ENCODE data around the gene PLEKHG5. TPM values are rescaled to one million over a fixed set of nuclear protein-coding genes. Genes with fewer than 3 reads are reported as not detected.

Gene PLEKHG5
- total RNA-seq, 1 donor from 2014 or later: 0.22 TPM

- H3K4me1 Mint-ChIP-seq: no peaks in the 10 kb centered on the region
- CTCF ChIA-PET: interaction anchor here (0.8 to 1.9 kb wide), 3 partner anchors 11 to 169 kb away, joined by 3 to 5 read pairs (median 3); no protein-coding TSS in a partner anchor
- POLR2A ChIA-PET: interaction anchor here (0.6 kb wide), 1 partner anchor 12 kb away, joined by 3 read pairs; no protein-coding TSS in a partner anchor
- TF ChIP-seq, protein P1, sequence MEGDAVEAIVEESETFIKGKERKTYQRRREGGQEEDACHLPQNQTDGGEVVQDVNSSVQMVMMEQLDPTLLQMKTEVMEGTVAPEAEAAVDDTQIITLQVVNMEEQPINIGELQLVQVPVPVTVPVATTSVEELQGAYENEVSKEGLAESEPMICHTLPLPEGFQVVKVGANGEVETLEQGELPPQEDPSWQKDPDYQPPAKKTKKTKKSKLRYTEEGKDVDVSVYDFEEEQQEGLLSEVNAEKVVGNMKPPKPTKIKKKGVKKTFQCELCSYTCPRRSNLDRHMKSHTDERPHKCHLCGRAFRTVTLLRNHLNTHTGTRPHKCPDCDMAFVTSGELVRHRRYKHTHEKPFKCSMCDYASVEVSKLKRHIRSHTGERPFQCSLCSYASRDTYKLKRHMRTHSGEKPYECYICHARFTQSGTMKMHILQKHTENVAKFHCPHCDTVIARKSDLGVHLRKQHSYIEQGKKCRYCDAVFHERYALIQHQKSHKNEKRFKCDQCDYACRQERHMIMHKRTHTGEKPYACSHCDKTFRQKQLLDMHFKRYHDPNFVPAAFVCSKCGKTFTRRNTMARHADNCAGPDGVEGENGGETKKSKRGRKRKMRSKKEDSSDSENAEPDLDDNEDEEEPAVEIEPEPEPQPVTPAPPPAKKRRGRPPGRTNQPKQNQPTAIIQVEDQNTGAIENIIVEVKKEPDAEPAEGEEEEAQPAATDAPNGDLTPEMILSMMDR (IDR thresholded peaks at IDR 0.05): no peak
- no peak overlapping the region for H3K4me3 Mint-ChIP-seq
- H3K9me3 Mint-ChIP-seq: no peaks in the 10 kb centered on the region
- no peaks in the 10 kb centered on the region for H3K36me3 Mint-ChIP-seq (ENCODE audit: low read depth)
- ATAC-seq (ENCODE audit: low read depth) (no peak), DNase-seq (no peak)
- H3K27ac Mint-ChIP-seq: no peak overlapping the region
- intact Hi-C loops (cut with micrococcal nuclease): no loop called here
- H3K27me3 Mint-ChIP-seq: peaks cover 11% of the 10 kb centered on the region
Observed at GRCh38 chr1:6477039-6477820, 14.2 kb downstream of the PLEKHG5 start.

DNA sequence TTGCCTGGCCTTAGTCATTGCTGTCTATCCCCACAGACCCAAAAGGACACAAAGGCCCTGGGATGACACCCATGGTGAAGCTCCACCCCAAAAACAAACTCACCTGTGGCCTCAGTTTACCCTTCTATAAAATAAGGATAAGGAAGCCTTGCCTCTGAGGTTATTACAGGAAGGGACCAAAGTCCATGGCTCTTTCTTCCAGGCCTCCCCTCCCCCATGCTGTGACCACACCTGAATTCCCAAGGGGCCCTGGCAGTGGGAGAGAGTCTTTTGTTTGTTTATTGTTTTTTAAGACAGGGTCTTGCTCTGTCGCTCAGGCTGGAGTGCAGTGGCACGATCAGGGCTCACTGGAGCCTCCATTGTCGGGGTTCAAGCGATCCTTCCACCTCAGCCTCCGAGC, 15.0 kb downstream of the PLEKHG5 start:
- intact Hi-C loops (cut with micrococcal nuclease): no loop called here
- DNase-seq: no peak
- CTCF ChIA-PET: interaction anchor here (0.8 to 1.9 kb wide), 3 partner anchors 12 to 170 kb away, joined by 3 to 5 read pairs (median 3); no protein-coding TSS in a partner anchor
- H3K27me3 Mint-ChIP-seq: peaks cover 6% of the 10 kb centered on the region
- no peak overlapping the region for H3K4me3 Mint-ChIP-seq
- ATAC-seq (ENCODE audit: low read depth): no peak
- TF ChIP-seq, protein P1 (IDR thresholded peaks at IDR 0.05): no peak
- H3K4me1 Mint-ChIP-seq: no peaks in the 10 kb centered on the region
- H3K27ac Mint-ChIP-seq: no peak overlapping the region
- POLR2A ChIA-PET: no interaction called here
- H3K9me3 Mint-ChIP-seq: no peaks in the 10 kb centered on the region
- H3K36me3 Mint-ChIP-seq (ENCODE audit: low read depth): no peaks in the 10 kb centered on the region

GRCh38 chr1:6475381-6476133, 15.9 kb downstream of the PLEKHG5 start:
- no peaks in the 10 kb centered on the region for H3K36me3 Mint-ChIP-seq (ENCODE audit: low read depth)
- ATAC-seq (ENCODE audit: low read depth): peak; percentile 94
- ChIA-PET CTCF (interaction anchor here (1.0 to 1.9 kb wide), 2 partner anchors 12 to 171 kb away, joined by 3 to 5 read pairs; no protein-coding TSS in a partner anchor), POLR2A (no interaction called here)
- H3K4me3 Mint-ChIP-seq: no peak overlapping the region
- no peaks in the 10 kb centered on the region for H3K9me3 Mint-ChIP-seq
- peaks cover 1% of the 10 kb centered on the region for H3K27me3 Mint-ChIP-seq
- TF ChIP-seq, protein P1 (IDR thresholded peaks at IDR 0.05): peak; percentile 63
- no peak overlapping the region for H3K27ac Mint-ChIP-seq
- no peaks in the 10 kb centered on the region for H3K4me1 Mint-ChIP-seq
- peak; percentile 70 for DNase-seq
- intact Hi-C loops (cut with micrococcal nuclease): loop anchor here (1.0 to 2.0 kb wide), 2 partner anchors 127 to 229 kb away; no protein-coding TSS in a partner anchor

- Mint-ChIP-seq H3K4me1 (no peaks in the 10 kb centered on the region), H3K36me3 (ENCODE audit: low read depth) (no peaks in the 10 kb centered on the region), H3K4me3 (no peak overlapping the region), H3K9me3 (no peaks in the 10 kb centered on the region), H3K27me3 (peaks cover 1% of the 10 kb centered on the region), H3K27ac (no peak overlapping the region)
- ChIA-PET POLR2A (no interaction called here), CTCF (no interaction called here)
- DNase-seq: no peak
- TF ChIP-seq, protein P1 (IDR thresholded peaks at IDR 0.05): no peak
- intact Hi-C loops (cut with micrococcal nuclease): loop anchor here (1.0 to 2.0 kb wide), 2 partner anchors 126 to 229 kb away; no protein-coding TSS in a partner anchor
- ATAC-seq (ENCODE audit: low read depth): no peak
Observed at GRCh38 chr1:6474815-6475282, 16.6 kb downstream of the PLEKHG5 start.
